Spleen (tissue), 11 donors: ENCODE results near the gene SIPA1L3. TPM values are rescaled to one million over a fixed set of nuclear protein-coding genes. Genes with fewer than 3 reads are reported as not detected.

ENCODE experiments used
- DNase-seq: peaks from one replicate; pipeline ENCODE4 v3.0.0-alpha.2; 2020
- H3K27ac ChIP-seq, 8 donors: fragments of 200-600 bp; sonication (generic) in 7 of 8; 1 replicate in 4 of 8; 2 replicates in 4 of 8; pipeline versions ENCODE4 v1.5.0 to v1.8.0; 2016 to 2021; ENCODE audit warnings: inconsistent platforms in 4 of 8, mild to moderate bottlenecking in 4 of 8, moderate library complexity in 1 of 8
- H3K27me3 ChIP-seq, 7 donors: fragments of 200-600 bp; sonication (generic) in 6 of 7; replicated peaks in 1 of 7; 1 replicate in 4 of 7; 2 replicates in 3 of 7; pipeline versions ENCODE4 v1.5.0 to v1.8.0; 2016 to 2021; ENCODE audit warnings: inconsistent platforms in 3 of 7, mild to moderate bottlenecking in 1 of 7
- H3K36me3 ChIP-seq, 6 donors: fragments of 200-600 bp; sonication (generic) in 5 of 6; 1 replicate in 4 of 6; 2 replicates in 2 of 6; pipeline versions ENCODE4 v1.5.0 to v1.8.0; 2016 to 2021; ENCODE audit warnings: inconsistent platforms in 2 of 6
- H3K4me1 ChIP-seq, 6 donors: fragments of 200-600 bp; sonication (generic) in 5 of 6; 1 replicate in 3 of 6; 2 replicates in 3 of 6; pipeline versions ENCODE4 v1.5.0 to v1.8.0; 2016 to 2021; ENCODE audit warnings: inconsistent platforms in 3 of 6
- H3K4me3 ChIP-seq, 8 donors: fragments of 200-600 bp; sonication (generic) in 7 of 8; 1 replicate in 4 of 8; 2 replicates in 4 of 8; pipeline versions ENCODE4 v1.5.0 to v1.8.0; 2016 to 2021; ENCODE audit warnings: inconsistent platforms in 4 of 8, mild to moderate bottlenecking in 4 of 8, moderate library complexity in 2 of 8
- H3K9me3 ChIP-seq, 8 donors: fragments of 200-600 bp; sonication (generic) in 7 of 8; 1 replicate in 4 of 8; 2 replicates in 4 of 8; pipeline versions ENCODE4 v1.5.0 to v1.8.0; 2016 to 2021; ENCODE audit warnings: inconsistent platforms in 4 of 8
- CTCF ChIP-seq, 11 experiments: fragments of 200-600 bp in 7 of 11; fragments of 450-650 bp in 4 of 11; sonication (generic) in 4 of 11; IDR thresholded peaks in 8 of 11; conservative IDR thresholded peaks in 3 of 11; 1 replicate in 7 of 11; 2 replicates in 4 of 11; pipeline versions ENCODE4 v1.4.0 to v1.8.0; 2016 to 2021; ENCODE audit warnings: antibody characterized with exemption in 11 of 11, inconsistent platforms in 4 of 11, mild to moderate bottlenecking in 1 of 11
- POLR2A ChIP-seq, 3 donors: fragments of 450-650 bp; IDR thresholded peaks; one replicate each; pipeline ENCODE4 v1.5.1; 2017; ENCODE audit warnings: antibody characterized with exemption in 3 of 3, mild to moderate bottlenecking in 1 of 3
- POLR2AphosphoS5 ChIP-seq, 3 donors: sonication (generic); formaldehyde crosslinking; IDR thresholded peaks; one replicate each; pipeline ENCODE4 v1.5.1; 2017; ENCODE audit warnings: antibody characterized with exemption in 3 of 3
- WGBS, 5 donors: extraction: QIAGEN DNeasy Blood & Tissue Kit in 3 of 5; methylation state at CpG; one replicate each; pipeline versions ENCODE4 v1.1.5 to v1.1.7; 2013 to 2018; 5-methylcytosine and 5-hydroxymethylcytosine counted together
- intact Hi-C: fragments of 100-400 bp; cut with DNase I; formaldehyde crosslinking; loops from one replicate; pipeline ENCODE4 v1.15.0; 2023; ENCODE audit warnings: low total_unique reads
- polyA plus RNA-seq, 3 donors: library from polyadenylated mRNA; stranded (reverse); fragments of 200-250 nt; gene quantifications; one replicate each; pipeline ENCODE4 v1.2.1, GENCODE V29; 2013
- total RNA-seq, 7 donors: library from RNA; depleted of rRNA in 3 of 7; stranded (reverse); fragments of >200 nt in 3 of 7; fragmentation: NEBNext Ultra II Directional in 4 of 7; extraction: Animal tissue kit (Norgen Biotek cat#: 25700) in 4 of 7; gene quantifications; one replicate each; pipeline versions ENCODE4 v1.1.0 to v1.2.1, GENCODE V29; 2016 to 2021
- donor health status: healthy with polysubstance abuse.
- donor health status: DM: no; HTN: no; CAD: no; lungs with moderate emphysema.
- donor health status: DM: no; HTN: no; CAD: no.
- donor health status: Bipolar disorder and iron deficiency.
- donor health status: healthy.
- donor health status: DM: no; HTN: no; CAD: no.
- donor health status: DM: yes; HTN: yes; CAD: no.

The SIPA1L3 gene
- total and polyA plus RNA-seq, 10 donors, result 5.4 to 62.6 (median 40.3) TPM

- Histone ChIP-seq H3K4me1 (peaks cover 2 to 46% (median 15%) of the 10 kb centered on the region in 6 donors), H3K27me3 (no peaks in the 10 kb centered on the region), H3K4me3 (no peak overlapping the region), H3K27ac (no peak overlapping the region), H3K36me3 (peaks cover 0 to 17% (median 3%) of the 10 kb centered on the region in 6 donors), H3K9me3 (peaks cover 6 to 29% (median 23%) of the 10 kb centered on the region in 8 donors)
- no peak for TF ChIP-seq POLR2A (IDR thresholded peaks at IDR 0.05)
- TF ChIP-seq POLR2AphosphoS5 (IDR thresholded peaks at IDR 0.05), result no peak
- TF ChIP-seq CTCF (IDR thresholded peaks at IDR 0.05 in 8 of 11, conservative IDR thresholded peaks at IDR 0.05 in 3 of 11), result no peak
- no peak for DNase-seq
- intact Hi-C loops, result no loop called here
- WGBS, 5 donors, result 94 to 98% (median 95%) methylated on average over 3 of the region's 3 CpGs
Observed at GRCh38 chr19:37972803-37973202, 65.8 kb downstream of the SIPA1L3 start.

GRCh38 chr19:37973666-37974065 is 66.7 kb downstream of the SIPA1L3 start:
- 79 to 95% (median 91%) methylated on average over 2 of the region's 2 CpGs for WGBS, 5 donors
- peak overlapping the region in 4 of 8 donors; percentile 56 to 86 (median 70) for H3K27ac ChIP-seq
- H3K36me3 ChIP-seq, result peaks cover 0 to 17% (median 3%) of the 10 kb centered on the region in 6 donors
- H3K4me3 ChIP-seq, result no peak overlapping the region
- intact Hi-C loops, result no loop called here
- TF ChIP-seq CTCF (IDR thresholded peaks at IDR 0.05 in 8 of 11, conservative IDR thresholded peaks at IDR 0.05 in 3 of 11), result no peak
- TF ChIP-seq POLR2AphosphoS5 (IDR thresholded peaks at IDR 0.05), result no peak
- TF ChIP-seq POLR2A (IDR thresholded peaks at IDR 0.05), result no peak
- peaks cover 6 to 29% (median 23%) of the 10 kb centered on the region in 8 donors for H3K9me3 ChIP-seq
- DNase-seq, result peak; percentile 47
- H3K4me1 ChIP-seq, result peaks cover 3 to 55% (median 24%) of the 10 kb centered on the region in 6 donors
- no peaks in the 10 kb centered on the region for H3K27me3 ChIP-seq

GRCh38 chr19:37975071-37975470 is 68.1 kb downstream of the SIPA1L3 start:
- no peak overlapping the region for H3K4me3 ChIP-seq
- peaks cover 3 to 69% (median 32%) of the 10 kb centered on the region in 6 donors for H3K4me1 ChIP-seq
- H3K27me3 ChIP-seq, result no peaks in the 10 kb centered on the region
- intact Hi-C loops, result no loop called here
- 70 to 82% (median 77%) methylated on average over 13 of the region's 13 CpGs for WGBS, 5 donors
- peaks cover 6 to 24% (median 17%) of the 10 kb centered on the region in 8 donors for H3K9me3 ChIP-seq
- DNase-seq, result peak; percentile 76
- peak overlapping the region in 6 of 8 donors; percentile 39 to 86 (median 60) for H3K27ac ChIP-seq
- TF ChIP-seq POLR2AphosphoS5 (IDR thresholded peaks at IDR 0.05), result peak in 2 of 3 donors; percentile 14 to 27
- TF ChIP-seq POLR2A (IDR thresholded peaks at IDR 0.05), result no peak
- no peak for TF ChIP-seq CTCF (IDR thresholded peaks at IDR 0.05 in 8 of 11, conservative IDR thresholded peaks at IDR 0.05 in 3 of 11)
- peaks cover 0 to 11% (median 3%) of the 10 kb centered on the region in 6 donors for H3K36me3 ChIP-seq

GRCh38 chr19:37975596-37976515 is 68.8 kb downstream of the SIPA1L3 start:
- H3K4me3 ChIP-seq, result no peak overlapping the region
- DNase-seq, result no peak
- H3K4me1 ChIP-seq, result peaks cover 3 to 77% (median 40%) of the 10 kb centered on the region in 6 donors
- TF ChIP-seq CTCF (IDR thresholded peaks at IDR 0.05 in 8 of 11, conservative IDR thresholded peaks at IDR 0.05 in 3 of 11) (no peak), POLR2AphosphoS5 (IDR thresholded peaks at IDR 0.05) (no peak), POLR2A (IDR thresholded peaks at IDR 0.05) (no peak)
- 82 to 86% (median 82%) methylated on average over 16 of the region's 16 CpGs for WGBS, 5 donors
- H3K9me3 ChIP-seq, result peaks cover 0 to 17% (median 9%) of the 10 kb centered on the region in 8 donors
- no peaks in the 10 kb centered on the region for H3K27me3 ChIP-seq
- peak overlapping the region in 5 of 8 donors; percentile 43 to 86 (median 64) for H3K27ac ChIP-seq
- peaks cover 0 to 3% (median 0%) of the 10 kb centered on the region in 6 donors for H3K36me3 ChIP-seq
- intact Hi-C loops, result no loop called here
